GM12878 (cell line): ENCODE data around the gene ESCO1. TPM values are rescaled to one million over a fixed set of nuclear protein-coding genes. Genes with fewer than 3 reads are reported as not detected.

Experiments
- BHLHE40 ChIP-seq, 2 experiments: fragments of 450-650 bp in 1 of 2; IDR thresholded peaks; 2 replicates each; pipeline ENCODE4 v1.6.1; 2011 to 2017; ENCODE audit warnings: low read depth in 2 of 2, borderline replicate concordance in 1 of 2, improper control_type of control experiment in 1 of 2, low read length in 1 of 2, mild to moderate bottlenecking in 1 of 2
- CHD2 ChIP-seq: IDR thresholded peaks from 2 replicates; pipeline ENCODE4 v1.6.1; 2011; ENCODE audit warnings: low read depth, low read length, improper control_type of control experiment, borderline replicate concordance
- CREB1 ChIP-seq: IDR thresholded peaks from 2 replicates; pipeline ENCODE4 v1.6.1; 2012; ENCODE audit warnings: low read depth, mild to moderate bottlenecking, inconsistent platforms
- E4F1 ChIP-seq: fragments of 450-650 bp; IDR thresholded peaks from 2 replicates; pipeline ENCODE4 v1.6.1; 2018; ENCODE audit warnings: borderline replicate concordance, mild to moderate bottlenecking; ENCODE audit not compliant: partially characterized antibody
- EP300 ChIP-seq, 2 experiments: fragments of 150-350 bp in 1 of 2; IDR thresholded peaks; 2 replicates each; pipeline ENCODE4 v1.6.1; 2011 to 2012; ENCODE audit warnings: low read depth in 2 of 2, low read length in 2 of 2, borderline replicate concordance in 1 of 2, improper control_type of control experiment in 1 of 2, inconsistent platforms in 1 of 2; ENCODE audit not compliant: control insufficient read depth in 1 of 2
- LARP7 ChIP-seq: fragments of 450-650 bp; IDR thresholded peaks from 2 replicates; pipeline ENCODE4 v1.6.1; 2017; ENCODE audit warnings: mild to moderate bottlenecking
- MEF2A ChIP-seq: IDR thresholded peaks from 2 replicates; pipeline ENCODE4 v1.6.1; 2011; ENCODE audit warnings: low read depth, mild to moderate bottlenecking, low read length, moderate library complexity; ENCODE audit not compliant: insufficient read depth
- MYC ChIP-seq: IDR thresholded peaks from 2 replicates; pipeline ENCODE4 v1.6.1; 2011; ENCODE audit warnings: mild to moderate bottlenecking, low read length, moderate library complexity, inconsistent platforms; ENCODE audit not compliant: insufficient read depth, insufficient replicate concordance, insufficient read length, severe bottlenecking
- NFIC ChIP-seq: IDR thresholded peaks from 2 replicates; pipeline ENCODE4 v1.6.1; 2012; ENCODE audit warnings: low read depth, mild to moderate bottlenecking, inconsistent platforms, low read length, moderate library complexity
- NR2F1 ChIP-seq: fragments of 450-650 bp; conservative IDR thresholded peaks from 2 replicates; pipeline ENCODE4 v1.6.1; 2017; ENCODE audit warnings: mild to moderate bottlenecking
- PML ChIP-seq: IDR thresholded peaks from 2 replicates; pipeline ENCODE4 v1.6.1; 2012; ENCODE audit warnings: low read length, inconsistent platforms
- POLR2A ChIP-seq: IDR thresholded peaks from 2 replicates; pipeline ENCODE4 v1.6.1; 2011; ENCODE audit warnings: low read depth, mild to moderate bottlenecking, low read length
- SIN3A ChIP-seq: IDR thresholded peaks from 2 replicates; pipeline ENCODE4 v1.6.1; 2012; ENCODE audit warnings: low read depth, low read length, improper control_type of control experiment
- SMC3 ChIP-seq: IDR thresholded peaks from 2 replicates; pipeline ENCODE4 v1.6.1; 2011; ENCODE audit warnings: low read length, improper control_type of control experiment, borderline replicate concordance
- TCF12 ChIP-seq: IDR thresholded peaks from 2 replicates; pipeline ENCODE4 v1.6.1; 2011; ENCODE audit warnings: low read depth, mild to moderate bottlenecking, low read length
- ZBTB40 ChIP-seq: fragments of 450-650 bp; IDR thresholded peaks from 2 replicates; pipeline ENCODE4 v1.6.1; 2016; ENCODE audit warnings: mild to moderate bottlenecking, moderate library complexity, borderline replicate concordance
- ZNF384 ChIP-seq: IDR thresholded peaks from 2 replicates; pipeline ENCODE4 v1.6.1; 2012; ENCODE audit warnings: low read depth, mild to moderate bottlenecking, low read length, improper control_type of control experiment, borderline replicate concordance
- ZZZ3 ChIP-seq: IDR thresholded peaks from 2 replicates; pipeline ENCODE4 v1.6.1; 2011; ENCODE audit warnings: low read depth; ENCODE audit not compliant: control insufficient read depth, insufficient read length
- polyA plus RNA-seq, 11 experiments: library from polyadenylated mRNA; depleted of rRNA in 4 of 11; unstranded in 6 of 11; stranded (reverse) in 5 of 11; fragments of >200 nt; fragmentation: Nextera tagmentation in 4 of 11; fragmentation: Illumina TruSeq in 1 of 11; extraction: Ambion mirVana in 4 of 11; extraction: Trizol in 1 of 11; gene quantifications; 1 replicate in 1 of 11; 2 replicates in 10 of 11; pipeline versions ENCODE4 v1.2.1 to v1.2.3, GENCODE V29; 2011 to 2016; ENCODE audit warnings: inconsistent platforms in 2 of 11, missing spikeins in 2 of 11, low read depth in 1 of 11
- total RNA-seq, 4 experiments: library from RNA; depleted of rRNA in 3 of 4; stranded (reverse); fragments of >200 nt in 3 of 4; fragmentation: Illumina TruSeq in 1 of 4; extraction: Trizol in 1 of 4; gene quantifications; 2 replicates each; pipeline versions ENCODE4 v1.2.1 to v1.2.3, GENCODE V29; 2013 to 2021
- TF ChIP-seq, protein P1 (sequence below): fragments of 150-350 bp; IDR thresholded peaks from 2 replicates; pipeline ENCODE4 v1.6.1; 2016; ENCODE audit warnings: low read depth, low read length

The ESCO1 gene
- total and polyA plus RNA-seq, 10 of the 15 experiments (the other 5 are each of a cell fraction or from before 2014, with no cell fraction given), result 8.6 to 22.4 (median 12.4) TPM

DNA sequence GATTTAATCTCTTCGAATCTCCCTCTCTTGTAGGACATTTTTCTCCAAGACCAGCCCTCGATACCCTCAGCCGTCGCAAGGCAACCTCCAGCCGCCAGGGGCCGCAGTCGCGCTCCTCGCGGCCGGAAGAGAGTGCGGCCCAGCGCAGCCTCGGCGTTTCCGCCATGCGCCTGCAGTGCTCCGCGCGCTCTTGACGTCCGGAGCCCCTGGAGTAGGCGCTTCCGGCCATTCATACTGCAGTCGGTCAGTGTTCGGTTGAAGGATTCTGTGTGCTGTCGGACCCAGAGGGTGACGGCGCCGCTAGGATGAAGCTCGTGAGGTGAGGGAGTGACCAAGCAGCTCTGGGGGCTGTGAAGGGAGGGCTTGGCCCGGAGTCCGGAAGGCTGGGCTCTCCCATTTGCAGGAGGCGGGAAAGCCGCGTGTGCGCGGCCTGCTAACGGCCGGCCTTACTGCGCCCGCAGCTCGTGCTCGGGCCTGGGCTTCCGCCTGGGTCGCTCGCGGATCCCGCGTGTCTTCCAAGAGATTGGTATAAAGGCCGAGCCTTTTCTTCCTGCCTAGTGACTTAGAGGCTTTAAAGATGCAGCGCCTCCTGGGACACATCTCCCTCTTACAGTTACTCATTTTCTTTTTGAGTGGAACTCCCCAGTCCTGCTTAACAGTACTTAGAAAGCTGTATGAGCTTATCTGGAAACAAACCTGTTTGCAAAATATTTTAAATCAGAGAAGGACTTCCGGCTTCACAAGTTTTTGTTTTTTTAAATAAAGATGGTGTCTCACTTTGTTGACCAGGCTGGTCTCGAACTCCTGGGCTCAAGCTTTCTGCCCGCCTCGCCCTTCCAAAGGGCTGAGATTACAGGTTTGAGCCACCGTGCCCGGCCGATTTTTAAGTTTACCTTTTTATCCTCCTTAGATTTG is 11.9 kb upstream of the ESCO1 start, which contains the start of gene SNRPD1 (continued):
- TF ChIP-seq ZBTB40 (peak; percentile 95), E4F1 (peak; percentile 73), ZZZ3 (no peak), POLR2A (peak; percentile 98), EP300 (IDR thresholded peaks at IDR 0.05; ENCODE audit: borderline replicate concordance in 1 of 2, control insufficient read depth in 1 of 2, low read depth in 2 of 2, low read length in 2 of 2) (no peak), NR2F1 (peak; percentile 43), MYC (peak; percentile 96), PML (peak; percentile 96), MEF2A (no peak), ZNF384 (no peak), CHD2 (peak; percentile 67; the same call in 1 of the 2 replicates), CREB1 (peak; percentile 83), LARP7 (peak; percentile 87), BHLHE40 (IDR thresholded peaks at IDR 0.05; ENCODE audit: borderline replicate concordance in 1 of 2, low read depth in 2 of 2, low read length in 1 of 2) (peak in 1 of 2 experiments; percentile 77; a peak in 2 of 4 replicates), TCF12 (0 out of 2 replicates have a peak, but pooled peaks have one; percentile 55), NFIC (no peak; the same call in 1 of the 2 replicates), SMC3 (peak; percentile 41; the same call in 1 of the 2 replicates), SIN3A (peak; percentile 94)
- TF ChIP-seq, protein P1, sequence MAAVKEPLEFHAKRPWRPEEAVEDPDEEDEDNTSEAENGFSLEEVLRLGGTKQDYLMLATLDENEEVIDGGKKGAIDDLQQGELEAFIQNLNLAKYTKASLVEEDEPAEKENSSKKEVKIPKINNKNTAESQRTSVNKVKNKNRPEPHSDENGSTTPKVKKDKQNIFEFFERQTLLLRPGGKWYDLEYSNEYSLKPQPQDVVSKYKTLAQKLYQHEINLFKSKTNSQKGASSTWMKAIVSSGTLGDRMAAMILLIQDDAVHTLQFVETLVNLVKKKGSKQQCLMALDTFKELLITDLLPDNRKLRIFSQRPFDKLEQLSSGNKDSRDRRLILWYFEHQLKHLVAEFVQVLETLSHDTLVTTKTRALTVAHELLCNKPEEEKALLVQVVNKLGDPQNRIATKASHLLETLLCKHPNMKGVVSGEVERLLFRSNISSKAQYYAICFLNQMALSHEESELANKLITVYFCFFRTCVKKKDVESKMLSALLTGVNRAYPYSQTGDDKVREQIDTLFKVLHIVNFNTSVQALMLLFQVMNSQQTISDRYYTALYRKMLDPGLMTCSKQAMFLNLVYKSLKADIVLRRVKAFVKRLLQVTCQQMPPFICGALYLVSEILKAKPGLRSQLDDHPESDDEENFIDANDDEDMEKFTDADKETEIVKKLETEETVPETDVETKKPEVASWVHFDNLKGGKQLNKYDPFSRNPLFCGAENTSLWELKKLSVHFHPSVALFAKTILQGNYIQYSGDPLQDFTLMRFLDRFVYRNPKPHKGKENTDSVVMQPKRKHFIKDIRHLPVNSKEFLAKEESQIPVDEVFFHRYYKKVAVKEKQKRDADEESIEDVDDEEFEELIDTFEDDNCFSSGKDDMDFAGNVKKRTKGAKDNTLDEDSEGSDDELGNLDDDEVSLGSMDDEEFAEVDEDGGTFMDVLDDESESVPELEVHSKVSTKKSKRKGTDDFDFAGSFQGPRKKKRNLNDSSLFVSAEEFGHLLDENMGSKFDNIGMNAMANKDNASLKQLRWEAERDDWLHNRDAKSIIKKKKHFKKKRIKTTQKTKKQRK, result no peak
